ENCODE data around the gene RPS17.
"Not testable (repeated sequence)": the region's sequence is repeated elsewhere in the genome, so short reads cannot be mapped to it uniquely, and the experiment has no call there.

GRCh38 chr15:82507087-82507486 is 33.2 kb downstream of the RPS17 start:
- TF ChIP-seq POLR2A, CTCF (IDR thresholded peaks at IDR 0.05): not testable (repeated sequence)
